Measurements from ENCODE around the gene NARS2.

DNA sequence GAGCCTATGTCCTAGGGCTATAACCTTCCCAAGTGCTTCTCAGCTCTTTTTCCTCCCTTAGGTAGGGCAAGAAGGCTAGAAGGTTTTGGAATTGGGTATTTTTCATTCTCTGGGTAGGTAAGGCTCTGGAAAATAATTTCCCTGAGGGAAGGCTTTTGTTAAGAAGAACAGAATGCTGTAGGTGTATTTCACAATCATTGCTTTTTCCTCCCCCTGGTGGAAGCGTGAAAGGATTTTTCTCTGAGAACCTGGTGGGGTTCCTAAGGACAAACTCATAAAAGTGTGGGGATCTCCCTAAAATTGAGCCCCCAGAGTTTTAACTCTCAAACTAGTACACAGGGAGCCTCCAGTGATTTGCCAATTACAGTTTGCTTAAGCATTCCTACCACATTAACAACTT is 41.1 kb upstream of the NARS2 start:
- TF ChIP-seq CTCF (IDR thresholded peaks at IDR 0.05; ENCODE audit: low read length) (no peak), EZH2phosphoT487 (IDR thresholded peaks at IDR 0.05; ENCODE audit: low read length) (no peak)
